Stomach (tissue), 4 donors: ENCODE data around the gene PIP4K2A.

Experiments used
- EP300 ChIP-seq: sonication (generic); formaldehyde crosslinking; IDR thresholded peaks from one replicate; pipeline ENCODE4 v1.6.1; 2017; ENCODE audit warnings: antibody characterized with exemption
- POLR2A ChIP-seq, 4 donors: fragments of 450-650 bp; IDR thresholded peaks; one replicate each; pipeline ENCODE4 v1.6.1; 2016; ENCODE audit warnings: antibody characterized with exemption in 4 of 4, control low read depth in 2 of 4, mild to moderate bottlenecking in 1 of 4, moderate library complexity in 1 of 4
- TF ChIP-seq, protein P1 (sequence below), 7 experiments: fragments of 450-650 bp in 4 of 7; fragments of 200-600 bp in 3 of 7; sonication (generic) in 3 of 7; IDR thresholded peaks; one replicate each; pipeline ENCODE4 v1.5.1; 2016 to 2019; ENCODE audit warnings: antibody characterized with exemption in 7 of 7, control low read depth in 2 of 7, mild to moderate bottlenecking in 1 of 7

DNA sequence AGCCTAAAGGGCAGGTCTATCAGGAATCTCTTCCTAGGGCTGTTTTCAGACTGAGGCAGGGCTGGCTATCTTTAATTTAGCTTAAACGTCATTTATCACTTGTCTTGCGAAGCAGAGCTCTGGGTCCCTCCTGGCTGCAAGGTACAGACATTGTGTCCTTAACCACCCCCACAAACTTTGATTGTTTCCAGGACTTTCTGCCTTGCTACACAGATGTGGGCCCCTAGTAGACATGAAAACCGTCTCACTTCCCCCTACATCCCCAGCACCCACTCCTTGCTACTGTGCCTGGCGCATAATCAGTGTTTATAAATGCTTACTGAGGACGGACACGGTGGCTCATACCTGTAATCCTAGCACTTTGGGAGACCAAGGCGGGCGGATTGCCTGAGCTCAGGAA, 54.5 kb downstream of the PIP4K2A start:
- TF ChIP-seq, protein P1, sequence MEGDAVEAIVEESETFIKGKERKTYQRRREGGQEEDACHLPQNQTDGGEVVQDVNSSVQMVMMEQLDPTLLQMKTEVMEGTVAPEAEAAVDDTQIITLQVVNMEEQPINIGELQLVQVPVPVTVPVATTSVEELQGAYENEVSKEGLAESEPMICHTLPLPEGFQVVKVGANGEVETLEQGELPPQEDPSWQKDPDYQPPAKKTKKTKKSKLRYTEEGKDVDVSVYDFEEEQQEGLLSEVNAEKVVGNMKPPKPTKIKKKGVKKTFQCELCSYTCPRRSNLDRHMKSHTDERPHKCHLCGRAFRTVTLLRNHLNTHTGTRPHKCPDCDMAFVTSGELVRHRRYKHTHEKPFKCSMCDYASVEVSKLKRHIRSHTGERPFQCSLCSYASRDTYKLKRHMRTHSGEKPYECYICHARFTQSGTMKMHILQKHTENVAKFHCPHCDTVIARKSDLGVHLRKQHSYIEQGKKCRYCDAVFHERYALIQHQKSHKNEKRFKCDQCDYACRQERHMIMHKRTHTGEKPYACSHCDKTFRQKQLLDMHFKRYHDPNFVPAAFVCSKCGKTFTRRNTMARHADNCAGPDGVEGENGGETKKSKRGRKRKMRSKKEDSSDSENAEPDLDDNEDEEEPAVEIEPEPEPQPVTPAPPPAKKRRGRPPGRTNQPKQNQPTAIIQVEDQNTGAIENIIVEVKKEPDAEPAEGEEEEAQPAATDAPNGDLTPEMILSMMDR (IDR thresholded peaks at IDR 0.05): no peak
- TF ChIP-seq POLR2A (IDR thresholded peaks at IDR 0.05) (no peak), EP300 (no peak)
